Small intestine (tissue), 7 donors: ENCODE measurements around the gene C2orf81. TPM values are rescaled to one million over a fixed set of nuclear protein-coding genes. Genes with fewer than 3 reads are reported as not detected.

ENCODE experiments used
- DNase-seq, 2 donors: peaks; one replicate each; pipeline versions ENCODE4 v3.0.0 to v3.0.0-alpha.2; 2013
- FAIRE-seq: peaks from 2 replicates; lab custom pipeline; 2012; peaks lifted over from hg19 to GRCh38; lab: Jason Lieb, UNC
- H3K27ac ChIP-seq, 3 donors: one replicate each; pipeline ENCODE4 v1.5.1; 2013; ENCODE audit warnings: low read length in 2 of 3, mild to moderate bottlenecking in 2 of 3, control low read depth in 1 of 3, inconsistent platforms in 1 of 3, low read depth in 1 of 3, moderate library complexity in 1 of 3
- H3K27me3 ChIP-seq, 3 donors: one replicate each; pipeline ENCODE4 v1.6.1; 2013; ENCODE audit warnings: low read length in 3 of 3, inconsistent platforms in 1 of 3; ENCODE audit not compliant: control insufficient read depth in 3 of 3, insufficient read depth in 3 of 3
- H3K36me3 ChIP-seq, 3 donors: one replicate each; pipeline ENCODE4 v1.6.1; 2013; ENCODE audit warnings: low read length in 3 of 3, inconsistent platforms in 1 of 3, low read depth in 1 of 3, mild to moderate bottlenecking in 1 of 3, moderate library complexity in 1 of 3; ENCODE audit not compliant: control insufficient read depth in 3 of 3, insufficient read depth in 2 of 3
- H3K4me1 ChIP-seq, 3 donors: one replicate each; pipeline ENCODE4 v1.6.1; 2013; ENCODE audit warnings: low read length in 2 of 3, inconsistent platforms in 1 of 3, low read depth in 1 of 3, mild to moderate bottlenecking in 1 of 3, moderate library complexity in 1 of 3; ENCODE audit not compliant: control insufficient read depth in 3 of 3, insufficient read depth in 2 of 3
- H3K4me3 ChIP-seq, 3 donors: one replicate each; pipeline ENCODE4 v1.5.1; 2013; ENCODE audit warnings: low read length in 3 of 3, control low read depth in 1 of 3, inconsistent platforms in 1 of 3, low read depth in 1 of 3, mild to moderate bottlenecking in 1 of 3, moderate library complexity in 1 of 3
- H3K9me3 ChIP-seq, 2 donors: one replicate each; pipeline ENCODE4 v1.6.1; 2013; ENCODE audit warnings: low read depth in 1 of 2, low read length in 1 of 2; ENCODE audit not compliant: control insufficient read depth in 2 of 2, insufficient read depth in 1 of 2
- WGBS, 3 donors: extraction: QIAGEN DNeasy Blood & Tissue Kit; methylation state at CpG; one replicate each; pipeline ENCODE4 v1.1.7; 2013; 5-methylcytosine and 5-hydroxymethylcytosine counted together
- polyA plus RNA-seq, 4 donors: library from polyadenylated mRNA; stranded (reverse) in 3 of 4; unstranded in 1 of 4; fragments of 200-250 nt in 3 of 4; fragments of 120-200 nt in 1 of 4; gene quantifications; one replicate each; pipeline versions ENCODE4 v1.2.1 to v1.2.3, GENCODE V29; 2013
- donor health status: healthy with polysubstance abuse.
- donor health status: control.
- donor health status: control.
- donor health status: Bipolar disorder and iron deficiency.
- donor health status: healthy.

Gene C2orf81
- polyA plus RNA-seq, 4 donors, result 0.22 to 2.5 (median 1.1) TPM

- Histone ChIP-seq H3K4me3 (no peak overlapping the region), H3K36me3 (peaks cover 9 to 71% (median 31%) of the 10 kb centered on the region in 3 donors), H3K27me3 (no peaks in the 10 kb centered on the region), H3K27ac (no peak overlapping the region), H3K4me1 (peaks cover 0 to 11% (median 4%) of the 10 kb centered on the region in 3 donors), H3K9me3 (no peaks in the 10 kb centered on the region)
- WGBS, 3 donors, result 42 to 57% (median 48%) methylated on average over 5 of the region's 5 CpGs
- DNase-seq, result peak; percentile 66 to 80
- no peak for FAIRE-seq
These were observed 48.2 kb downstream of the C2orf81 start for GRCh38 chr2:74373221-74373676.

- 87 to 93% (median 88%) methylated on average over 6 of the region's 6 CpGs for WGBS, 3 donors
- FAIRE-seq (no peak), DNase-seq (no peak)
- H3K36me3 ChIP-seq, result peaks cover 9 to 70% (median 37%) of the 10 kb centered on the region in 3 donors
- H3K27ac ChIP-seq, result no peak overlapping the region
- H3K27me3 ChIP-seq, result no peaks in the 10 kb centered on the region
- no peak overlapping the region for H3K4me3 ChIP-seq
- peaks cover 0 to 11% (median 4%) of the 10 kb centered on the region in 3 donors for H3K4me1 ChIP-seq
- H3K9me3 ChIP-seq, result no peaks in the 10 kb centered on the region
These were observed 48.7 kb downstream of the C2orf81 start for GRCh38 chr2:74372674-74373073.

GRCh38 chr2:74371421-74371820 lies 50.0 kb downstream of the C2orf81 start:
- Histone ChIP-seq H3K27ac (no peak overlapping the region), H3K27me3 (no peaks in the 10 kb centered on the region), H3K4me3 (no peak overlapping the region), H3K36me3 (peaks cover 12 to 74% (median 37%) of the 10 kb centered on the region in 3 donors), H3K4me1 (peaks cover 0 to 11% (median 4%) of the 10 kb centered on the region in 3 donors), H3K9me3 (no peaks in the 10 kb centered on the region)
- 96 to 99% (median 97%) methylated on average over 9 of the region's 9 CpGs for WGBS, 3 donors
- DNase-seq (no peak), FAIRE-seq (no peak)

- DNase-seq, result no peak
- WGBS, 3 donors, result 96 to 99% (median 97%) methylated on average over 7 of the region's 7 CpGs
- no peak for FAIRE-seq
- Histone ChIP-seq H3K27me3 (no peaks in the 10 kb centered on the region), H3K36me3 (peaks cover 17 to 77% (median 45%) of the 10 kb centered on the region in 3 donors), H3K27ac (no peak overlapping the region), H3K9me3 (no peaks in the 10 kb centered on the region), H3K4me3 (no peak overlapping the region), H3K4me1 (peaks cover 0 to 11% (median 4%) of the 10 kb centered on the region in 3 donors)
These were observed 51.4 kb downstream of the C2orf81 start for GRCh38 chr2:74369976-74370375.

- FAIRE-seq, result no peak
- WGBS, 3 donors, result 90 to 94% (median 93%) methylated on average over 5 of the region's 5 CpGs
These were observed 52.9 kb downstream of the C2orf81 start for GRCh38 chr2:74368499-74368898.

GRCh38 chr2:74367789-74368188 lies 53.6 kb downstream of the C2orf81 start:
- no peaks in the 10 kb centered on the region for H3K27me3 ChIP-seq
- DNase-seq (no peak), FAIRE-seq (no peak)
- H3K4me1 ChIP-seq, result no peaks in the 10 kb centered on the region
- WGBS, 3 donors, result 97 to 98% (median 98%) methylated on average over 7 of the region's 7 CpGs
- H3K36me3 ChIP-seq, result peaks cover 24 to 91% (median 57%) of the 10 kb centered on the region in 3 donors
- no peak overlapping the region for H3K4me3 ChIP-seq
- H3K27ac ChIP-seq, result no peak overlapping the region
- no peaks in the 10 kb centered on the region for H3K9me3 ChIP-seq

More at GRCh38 chr2:74368499-74368898, 52.9 kb downstream of the C2orf81 start:
- no peak for DNase-seq
- Histone ChIP-seq H3K27ac (no peak overlapping the region), H3K4me1 (peaks cover 0 to 4% (median 3%) of the 10 kb centered on the region in 3 donors), H3K36me3 (peaks cover 22 to 84% (median 53%) of the 10 kb centered on the region in 3 donors), H3K4me3 (no peak overlapping the region), H3K9me3 (no peaks in the 10 kb centered on the region), H3K27me3 (no peaks in the 10 kb centered on the region)

- 92 to 100% (median 93%) methylated on average over 3 of the region's 3 CpGs for WGBS, 3 donors
- Histone ChIP-seq H3K27me3 (no peaks in the 10 kb centered on the region), H3K4me3 (no peak overlapping the region), H3K4me1 (no peaks in the 10 kb centered on the region), H3K36me3 (peaks cover 25 to 93% (median 70%) of the 10 kb centered on the region in 3 donors), H3K9me3 (no peaks in the 10 kb centered on the region), H3K27ac (no peak overlapping the region)
- DNase-seq (no peak), FAIRE-seq (no peak)
These were observed 55.4 kb downstream of the C2orf81 start for GRCh38 chr2:74366036-74366435.

- peaks cover 21 to 90% (median 66%) of the 10 kb centered on the region in 3 donors for H3K36me3 ChIP-seq
- WGBS, 3 donors, result 68 to 86% (median 81%) methylated on average over 8 of the region's 8 CpGs
- no peaks in the 10 kb centered on the region for H3K27me3 ChIP-seq
- no peaks in the 10 kb centered on the region for H3K9me3 ChIP-seq
- DNase-seq (no peak), FAIRE-seq (no peak)
- no peak overlapping the region for H3K27ac ChIP-seq
- H3K4me1 ChIP-seq, result no peaks in the 10 kb centered on the region
- H3K4me3 ChIP-seq, result no peak overlapping the region
These were observed 56.6 kb downstream of the C2orf81 start for GRCh38 chr2:74364533-74365505.
